K562 (cell line): ENCODE measurements around the gene ARPC4. TPM values are rescaled to one million over a fixed set of nuclear protein-coding genes. Genes with fewer than 3 reads are reported as not detected.

Experiments
- CEBPG ChIP-seq, 3 experiments: fragments of 200-800 bp in 1 of 3; sonication (Bioruptor generic) in 1 of 3; sonication (generic) in 1 of 3; formaldehyde crosslinking in 1 of 3; IDR thresholded peaks in 2 of 3; conservative IDR thresholded peaks in 1 of 3; 2 replicates each; pipeline versions ENCODE4 v1.6.1 to v1.8.0; 2016 to 2022; ENCODE audit warnings: missing compliant biosample characterization in 2 of 3, missing genetic modification characterization in 2 of 3, mild to moderate bottlenecking in 1 of 3, missing genetic modification reagents in 1 of 3
- IRF2 ChIP-seq: sonication (generic); formaldehyde crosslinking; IDR thresholded peaks from 2 replicates; pipeline ENCODE4 v1.8.1; 2022; ENCODE audit warnings: mild to moderate bottlenecking, missing genetic modification reagents
- KDM1A ChIP-seq, 2 experiments: fragments of 450-650 bp; IDR thresholded peaks; 2 replicates each; pipeline ENCODE4 v1.6.1; 2016; ENCODE audit warnings: mild to moderate bottlenecking in 2 of 2
- RBBP5 ChIP-seq: fragments of 200-600 bp; sonication (generic); IDR thresholded peaks from 2 replicates; pipeline ENCODE4 v1.6.1; 2012; ENCODE audit warnings: borderline replicate concordance, mild to moderate bottlenecking, low read length, control low read depth, inconsistent platforms; ENCODE audit not compliant: insufficient read depth, poor library complexity, severe bottlenecking
- TAF7 ChIP-seq: fragments of 450-650 bp; IDR thresholded peaks from 2 replicates; pipeline ENCODE4 v1.6.1; 2016; ENCODE audit warnings: missing genetic modification characterization, missing compliant biosample characterization
- ZNF140 ChIP-seq: fragments of 250-450 bp; sonication (Bioruptor Pico); IDR thresholded peaks from 2 replicates; pipeline ENCODE4 v1.8.0; 2021; ENCODE audit warnings: moderate library complexity, mild to moderate bottlenecking, inconsistent platforms
- polyA plus RNA-seq, 8 experiments: library from polyadenylated mRNA; depleted of rRNA in 4 of 8; stranded (reverse) in 5 of 8; unstranded in 3 of 8; fragments of >200 nt; fragmentation: Nextera tagmentation in 2 of 8; fragmentation: Illumina TruSeq in 1 of 8; extraction: Ambion mirVana in 2 of 8; extraction: Trizol in 1 of 8; gene quantifications; 2 replicates each; pipeline versions ENCODE4 v1.2.1 to v1.2.3, GENCODE V29; 2011 to 2014; ENCODE audit warnings: inconsistent platforms in 1 of 8, missing spikeins in 1 of 8
- total RNA-seq, 7 experiments: library from RNA; depleted of rRNA in 6 of 7; stranded (reverse); fragments of >200 nt in 6 of 7; fragmentation: Illumina TruSeq in 2 of 7; extraction: Trizol in 2 of 7; gene quantifications; 2 replicates each; pipeline versions ENCODE4 v1.2.1 to v1.2.3, GENCODE V29; 2011 to 2021; ENCODE audit warnings: low replicate concordance in 1 of 7
- TF ChIP-seq, protein P1 (sequence below): fragments of 450-650 bp; IDR thresholded peaks from 2 replicates; pipeline ENCODE4 v1.6.1; 2016; ENCODE audit warnings: mild to moderate bottlenecking, moderate library complexity
- TF ChIP-seq, protein P2 (sequence below): conservative IDR thresholded peaks from 2 replicates; pipeline ENCODE4 v1.6.1; 2011; ENCODE audit warnings: low read depth, mild to moderate bottlenecking, low read length; ENCODE audit not compliant: control insufficient read depth
- TF ChIP-seq, protein P3 (sequence below): fragments of 450-650 bp; formaldehyde crosslinking; IDR thresholded peaks from 2 replicates; pipeline ENCODE4 v1.4.0; 2022; ENCODE audit warnings: missing genetic modification characterization
- TF ChIP-seq, protein P4 (sequence below): sonication (generic); formaldehyde crosslinking; IDR thresholded peaks from 2 replicates; pipeline ENCODE4 v1.8.1; 2023; ENCODE audit warnings: mild to moderate bottlenecking, missing genetic modification reagents, moderate library complexity
- TF ChIP-seq, protein P5 (sequence below): sonication (generic); IDR thresholded peaks from 2 replicates; pipeline ENCODE4 v1.6.1; 2016

The ARPC4 gene
- total and polyA plus RNA-seq, 9 of the 15 experiments (the other 6 are each of a cell fraction or from before 2014, with no cell fraction given), result 20.1 to 153 (median 119) TPM

DNA sequence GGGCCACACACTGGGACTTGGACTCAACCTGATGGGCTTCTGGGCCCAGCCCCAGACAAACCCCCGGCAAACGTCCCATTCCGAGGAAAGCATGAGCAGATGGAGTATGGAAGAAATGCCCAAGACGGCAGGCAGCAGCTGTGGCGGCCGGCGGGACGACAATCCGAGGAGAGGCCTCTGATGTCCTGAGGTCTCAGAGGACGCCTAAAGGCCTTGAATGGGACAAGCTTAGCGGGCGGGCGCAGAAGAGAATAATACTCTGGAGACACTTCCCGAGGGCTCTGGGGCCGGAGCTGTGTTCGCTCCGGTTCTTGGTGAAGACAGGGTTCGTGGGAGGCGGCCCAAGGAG, 43.6 kb upstream of the ARPC4 start (continued):
- TF ChIP-seq, protein P1, sequence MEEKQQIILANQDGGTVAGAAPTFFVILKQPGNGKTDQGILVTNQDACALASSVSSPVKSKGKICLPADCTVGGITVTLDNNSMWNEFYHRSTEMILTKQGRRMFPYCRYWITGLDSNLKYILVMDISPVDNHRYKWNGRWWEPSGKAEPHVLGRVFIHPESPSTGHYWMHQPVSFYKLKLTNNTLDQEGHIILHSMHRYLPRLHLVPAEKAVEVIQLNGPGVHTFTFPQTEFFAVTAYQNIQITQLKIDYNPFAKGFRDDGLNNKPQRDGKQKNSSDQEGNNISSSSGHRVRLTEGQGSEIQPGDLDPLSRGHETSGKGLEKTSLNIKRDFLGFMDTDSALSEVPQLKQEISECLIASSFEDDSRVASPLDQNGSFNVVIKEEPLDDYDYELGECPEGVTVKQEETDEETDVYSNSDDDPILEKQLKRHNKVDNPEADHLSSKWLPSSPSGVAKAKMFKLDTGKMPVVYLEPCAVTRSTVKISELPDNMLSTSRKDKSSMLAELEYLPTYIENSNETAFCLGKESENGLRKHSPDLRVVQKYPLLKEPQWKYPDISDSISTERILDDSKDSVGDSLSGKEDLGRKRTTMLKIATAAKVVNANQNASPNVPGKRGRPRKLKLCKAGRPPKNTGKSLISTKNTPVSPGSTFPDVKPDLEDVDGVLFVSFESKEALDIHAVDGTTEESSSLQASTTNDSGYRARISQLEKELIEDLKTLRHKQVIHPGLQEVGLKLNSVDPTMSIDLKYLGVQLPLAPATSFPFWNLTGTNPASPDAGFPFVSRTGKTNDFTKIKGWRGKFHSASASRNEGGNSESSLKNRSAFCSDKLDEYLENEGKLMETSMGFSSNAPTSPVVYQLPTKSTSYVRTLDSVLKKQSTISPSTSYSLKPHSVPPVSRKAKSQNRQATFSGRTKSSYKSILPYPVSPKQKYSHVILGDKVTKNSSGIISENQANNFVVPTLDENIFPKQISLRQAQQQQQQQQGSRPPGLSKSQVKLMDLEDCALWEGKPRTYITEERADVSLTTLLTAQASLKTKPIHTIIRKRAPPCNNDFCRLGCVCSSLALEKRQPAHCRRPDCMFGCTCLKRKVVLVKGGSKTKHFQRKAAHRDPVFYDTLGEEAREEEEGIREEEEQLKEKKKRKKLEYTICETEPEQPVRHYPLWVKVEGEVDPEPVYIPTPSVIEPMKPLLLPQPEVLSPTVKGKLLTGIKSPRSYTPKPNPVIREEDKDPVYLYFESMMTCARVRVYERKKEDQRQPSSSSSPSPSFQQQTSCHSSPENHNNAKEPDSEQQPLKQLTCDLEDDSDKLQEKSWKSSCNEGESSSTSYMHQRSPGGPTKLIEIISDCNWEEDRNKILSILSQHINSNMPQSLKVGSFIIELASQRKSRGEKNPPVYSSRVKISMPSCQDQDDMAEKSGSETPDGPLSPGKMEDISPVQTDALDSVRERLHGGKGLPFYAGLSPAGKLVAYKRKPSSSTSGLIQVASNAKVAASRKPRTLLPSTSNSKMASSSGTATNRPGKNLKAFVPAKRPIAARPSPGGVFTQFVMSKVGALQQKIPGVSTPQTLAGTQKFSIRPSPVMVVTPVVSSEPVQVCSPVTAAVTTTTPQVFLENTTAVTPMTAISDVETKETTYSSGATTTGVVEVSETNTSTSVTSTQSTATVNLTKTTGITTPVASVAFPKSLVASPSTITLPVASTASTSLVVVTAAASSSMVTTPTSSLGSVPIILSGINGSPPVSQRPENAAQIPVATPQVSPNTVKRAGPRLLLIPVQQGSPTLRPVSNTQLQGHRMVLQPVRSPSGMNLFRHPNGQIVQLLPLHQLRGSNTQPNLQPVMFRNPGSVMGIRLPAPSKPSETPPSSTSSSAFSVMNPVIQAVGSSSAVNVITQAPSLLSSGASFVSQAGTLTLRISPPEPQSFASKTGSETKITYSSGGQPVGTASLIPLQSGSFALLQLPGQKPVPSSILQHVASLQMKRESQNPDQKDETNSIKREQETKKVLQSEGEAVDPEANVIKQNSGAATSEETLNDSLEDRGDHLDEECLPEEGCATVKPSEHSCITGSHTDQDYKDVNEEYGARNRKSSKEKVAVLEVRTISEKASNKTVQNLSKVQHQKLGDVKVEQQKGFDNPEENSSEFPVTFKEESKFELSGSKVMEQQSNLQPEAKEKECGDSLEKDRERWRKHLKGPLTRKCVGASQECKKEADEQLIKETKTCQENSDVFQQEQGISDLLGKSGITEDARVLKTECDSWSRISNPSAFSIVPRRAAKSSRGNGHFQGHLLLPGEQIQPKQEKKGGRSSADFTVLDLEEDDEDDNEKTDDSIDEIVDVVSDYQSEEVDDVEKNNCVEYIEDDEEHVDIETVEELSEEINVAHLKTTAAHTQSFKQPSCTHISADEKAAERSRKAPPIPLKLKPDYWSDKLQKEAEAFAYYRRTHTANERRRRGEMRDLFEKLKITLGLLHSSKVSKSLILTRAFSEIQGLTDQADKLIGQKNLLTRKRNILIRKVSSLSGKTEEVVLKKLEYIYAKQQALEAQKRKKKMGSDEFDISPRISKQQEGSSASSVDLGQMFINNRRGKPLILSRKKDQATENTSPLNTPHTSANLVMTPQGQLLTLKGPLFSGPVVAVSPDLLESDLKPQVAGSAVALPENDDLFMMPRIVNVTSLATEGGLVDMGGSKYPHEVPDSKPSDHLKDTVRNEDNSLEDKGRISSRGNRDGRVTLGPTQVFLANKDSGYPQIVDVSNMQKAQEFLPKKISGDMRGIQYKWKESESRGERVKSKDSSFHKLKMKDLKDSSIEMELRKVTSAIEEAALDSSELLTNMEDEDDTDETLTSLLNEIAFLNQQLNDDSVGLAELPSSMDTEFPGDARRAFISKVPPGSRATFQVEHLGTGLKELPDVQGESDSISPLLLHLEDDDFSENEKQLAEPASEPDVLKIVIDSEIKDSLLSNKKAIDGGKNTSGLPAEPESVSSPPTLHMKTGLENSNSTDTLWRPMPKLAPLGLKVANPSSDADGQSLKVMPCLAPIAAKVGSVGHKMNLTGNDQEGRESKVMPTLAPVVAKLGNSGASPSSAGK, result no peak
- no peak for TF ChIP-seq IRF2 (CRISPR knock-in tag)
- TF ChIP-seq, protein P2, sequence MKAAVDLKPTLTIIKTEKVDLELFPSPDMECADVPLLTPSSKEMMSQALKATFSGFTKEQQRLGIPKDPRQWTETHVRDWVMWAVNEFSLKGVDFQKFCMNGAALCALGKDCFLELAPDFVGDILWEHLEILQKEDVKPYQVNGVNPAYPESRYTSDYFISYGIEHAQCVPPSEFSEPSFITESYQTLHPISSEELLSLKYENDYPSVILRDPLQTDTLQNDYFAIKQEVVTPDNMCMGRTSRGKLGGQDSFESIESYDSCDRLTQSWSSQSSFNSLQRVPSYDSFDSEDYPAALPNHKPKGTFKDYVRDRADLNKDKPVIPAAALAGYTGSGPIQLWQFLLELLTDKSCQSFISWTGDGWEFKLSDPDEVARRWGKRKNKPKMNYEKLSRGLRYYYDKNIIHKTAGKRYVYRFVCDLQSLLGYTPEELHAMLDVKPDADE, result no peak
- no peak for TF ChIP-seq TAF7
- TF ChIP-seq, protein P3, sequence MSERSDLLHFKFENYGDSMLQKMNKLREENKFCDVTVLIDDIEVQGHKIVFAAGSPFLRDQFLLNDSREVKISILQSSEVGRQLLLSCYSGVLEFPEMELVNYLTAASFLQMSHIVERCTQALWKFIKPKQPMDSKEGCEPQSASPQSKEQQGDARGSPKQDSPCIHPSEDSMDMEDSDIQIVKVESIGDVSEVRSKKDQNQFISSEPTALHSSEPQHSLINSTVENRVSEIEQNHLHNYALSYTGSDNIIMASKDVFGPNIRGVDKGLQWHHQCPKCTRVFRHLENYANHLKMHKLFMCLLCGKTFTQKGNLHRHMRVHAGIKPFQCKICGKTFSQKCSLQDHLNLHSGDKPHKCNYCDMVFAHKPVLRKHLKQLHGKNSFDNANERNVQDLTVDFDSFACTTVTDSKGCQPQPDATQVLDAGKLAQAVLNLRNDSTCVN (CRISPR knock-in tag), result no peak
- no peak for TF ChIP-seq ZNF140
- TF ChIP-seq CEBPG (CRISPR knock-in tag; IDR thresholded peaks at IDR 0.05), result 0 out of 2 replicates have a peak, but pooled peaks have one; percentile 3
- no peak for TF ChIP-seq CEBPG (tag; conservative IDR thresholded peaks at IDR 0.05 in 1 of 2, IDR thresholded peaks at IDR 0.05 in 1 of 2)
- TF ChIP-seq KDM1A (IDR thresholded peaks at IDR 0.05), result no peak
- no peak for TF ChIP-seq RBBP5
- TF ChIP-seq, protein P4, sequence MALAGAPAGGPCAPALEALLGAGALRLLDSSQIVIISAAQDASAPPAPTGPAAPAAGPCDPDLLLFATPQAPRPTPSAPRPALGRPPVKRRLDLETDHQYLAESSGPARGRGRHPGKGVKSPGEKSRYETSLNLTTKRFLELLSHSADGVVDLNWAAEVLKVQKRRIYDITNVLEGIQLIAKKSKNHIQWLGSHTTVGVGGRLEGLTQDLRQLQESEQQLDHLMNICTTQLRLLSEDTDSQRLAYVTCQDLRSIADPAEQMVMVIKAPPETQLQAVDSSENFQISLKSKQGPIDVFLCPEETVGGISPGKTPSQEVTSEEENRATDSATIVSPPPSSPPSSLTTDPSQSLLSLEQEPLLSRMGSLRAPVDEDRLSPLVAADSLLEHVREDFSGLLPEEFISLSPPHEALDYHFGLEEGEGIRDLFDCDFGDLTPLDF (CRISPR knock-in tag), result no peak
- TF ChIP-seq, protein P5, sequence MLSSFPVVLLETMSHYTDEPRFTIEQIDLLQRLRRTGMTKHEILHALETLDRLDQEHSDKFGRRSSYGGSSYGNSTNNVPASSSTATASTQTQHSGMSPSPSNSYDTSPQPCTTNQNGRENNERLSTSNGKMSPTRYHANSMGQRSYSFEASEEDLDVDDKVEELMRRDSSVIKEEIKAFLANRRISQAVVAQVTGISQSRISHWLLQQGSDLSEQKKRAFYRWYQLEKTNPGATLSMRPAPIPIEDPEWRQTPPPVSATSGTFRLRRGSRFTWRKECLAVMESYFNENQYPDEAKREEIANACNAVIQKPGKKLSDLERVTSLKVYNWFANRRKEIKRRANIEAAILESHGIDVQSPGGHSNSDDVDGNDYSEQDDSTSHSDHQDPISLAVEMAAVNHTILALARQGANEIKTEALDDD, result no peak
